GM21390 (cell line): Measurements from ENCODE around the gene ABCB1.
A peak's percentile ranks its signal among the peaks of the same experiment; 100 is the strongest.

Source experiments
- ATAC-seq: cut with Tn5 transposase; IDR thresholded peaks from one replicate; pipeline ENCODE4 v1.9.1; 2021; ENCODE audit not compliant: unreplicated experiment

Gene ABCB1

DNA sequence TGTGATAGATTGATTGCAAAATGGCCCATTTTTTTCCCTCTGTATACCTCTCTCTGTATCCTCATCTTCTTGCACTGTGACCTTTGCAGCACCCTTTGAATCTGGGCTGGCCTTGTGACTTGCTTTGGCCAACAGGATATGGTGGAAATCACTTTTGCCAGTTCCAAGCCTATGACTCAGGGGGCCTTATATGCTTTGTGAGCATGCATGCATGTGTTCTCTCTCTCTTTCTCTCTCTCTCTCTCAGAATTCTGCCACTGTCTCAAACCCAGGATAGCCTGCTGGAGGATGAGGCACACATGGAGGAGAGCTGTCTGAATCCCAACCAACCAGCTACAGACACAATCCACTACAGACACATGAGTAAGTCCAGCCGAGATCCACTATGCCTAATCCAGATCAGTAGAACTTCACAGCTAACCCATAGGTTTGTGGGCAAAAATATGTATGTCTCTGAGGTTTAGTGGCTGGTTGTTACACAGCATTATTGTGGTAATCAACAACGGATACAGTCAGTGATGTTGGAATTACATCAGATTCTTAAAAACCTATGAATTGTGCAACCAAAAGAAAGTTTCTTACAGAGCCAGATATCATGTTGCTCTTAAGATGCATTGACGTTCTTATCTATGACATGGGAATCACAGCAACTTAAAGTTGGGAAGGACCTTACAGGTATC, 83.4 kb downstream of the ABCB1 start:
- no peak for ATAC-seq

DNA sequence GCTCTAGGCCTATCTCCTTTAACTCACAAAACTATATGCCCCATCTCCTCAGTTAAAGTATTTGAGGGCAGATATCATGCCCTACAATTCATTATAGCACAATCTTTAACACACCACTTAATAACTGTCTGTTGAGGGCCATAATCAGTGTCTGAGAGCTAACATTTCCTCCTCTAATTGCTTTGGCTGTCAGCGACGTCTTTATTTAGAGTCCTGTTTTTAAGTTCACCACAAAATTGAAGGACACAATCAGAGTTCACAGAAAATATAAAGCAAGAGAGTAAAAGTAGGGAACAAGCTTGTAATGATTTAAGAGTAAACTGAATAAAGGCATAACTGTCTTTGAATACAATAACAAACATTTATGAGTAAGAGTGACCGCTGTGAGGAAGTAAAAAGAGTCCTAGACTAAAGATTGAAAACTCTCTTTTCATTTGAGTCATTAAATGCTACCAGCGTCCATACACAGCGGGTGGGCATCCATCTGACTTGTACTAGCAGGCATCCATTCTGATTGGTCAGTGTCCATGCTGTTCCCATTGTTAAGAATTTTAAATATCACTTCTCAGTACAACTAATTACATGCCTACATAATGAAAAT, 86.8 kb downstream of the ABCB1 start:
- ATAC-seq: no peak

DNA sequence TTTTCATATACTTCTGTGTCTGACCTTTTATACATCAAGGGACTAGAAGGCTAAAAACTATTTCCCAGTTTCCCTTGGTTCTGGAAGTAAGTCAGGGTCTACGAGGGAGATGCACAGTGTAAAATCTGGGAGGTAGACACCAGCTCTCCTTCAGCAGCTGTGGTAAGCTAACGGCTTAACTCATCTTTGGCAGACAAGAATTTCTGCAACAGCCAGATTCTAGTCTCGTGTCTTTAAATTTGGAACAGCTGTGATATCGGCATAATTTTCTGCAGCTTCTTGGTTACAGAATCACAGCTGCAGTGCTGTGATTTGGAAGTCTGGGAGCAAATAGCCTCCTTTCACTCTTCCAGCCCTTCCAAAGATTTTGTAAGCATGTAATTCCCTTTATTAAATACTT, 87.8 kb downstream of the ABCB1 start:
- ATAC-seq: no peak

DNA sequence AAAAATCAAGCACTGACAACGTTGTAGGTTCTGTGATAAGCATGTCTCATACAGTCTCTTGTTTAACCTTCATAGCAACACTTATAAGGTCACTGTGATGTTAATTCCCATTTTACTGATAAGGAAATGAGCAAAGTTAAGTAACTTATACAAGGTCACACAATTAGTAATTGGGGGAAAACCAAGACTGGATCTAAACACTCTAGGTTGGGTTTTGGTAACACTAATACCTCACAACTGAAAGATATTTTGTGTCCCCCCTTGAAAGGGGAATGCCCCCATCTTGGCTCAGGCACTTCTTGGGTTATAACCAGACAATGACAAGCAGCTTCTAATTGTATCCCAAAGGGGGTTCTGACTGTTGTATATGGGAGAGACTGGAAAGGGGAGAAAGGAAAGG, 89.2 kb downstream of the ABCB1 start:
- ATAC-seq: no peak

DNA sequence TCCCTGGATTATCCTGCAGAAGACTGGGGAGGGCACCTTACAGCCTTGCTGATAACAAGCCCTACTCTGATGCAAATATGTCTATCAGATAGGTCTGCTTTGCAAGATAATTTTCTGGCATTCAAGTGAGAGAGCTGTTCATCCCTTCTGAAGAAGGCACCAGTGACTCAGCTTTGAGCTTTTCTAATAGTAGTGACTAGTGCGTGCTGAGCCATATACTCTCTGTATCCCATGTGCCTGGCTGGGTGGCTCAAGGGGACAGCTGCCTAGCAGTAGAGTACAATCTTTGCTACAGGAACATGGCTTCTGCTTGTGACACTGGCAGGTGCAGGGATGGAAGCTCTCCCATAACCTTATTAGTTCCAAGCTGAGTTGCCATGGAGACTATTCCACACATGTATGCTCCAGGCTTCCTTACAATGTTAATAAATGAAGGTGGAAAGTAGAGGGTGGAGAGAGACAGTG, 90.2 kb downstream of the ABCB1 start:
- no peak for ATAC-seq

- no peak for ATAC-seq
Measured at GRCh38 chr7:87507446-87507845, 93.2 kb downstream of the ABCB1 start.

- ATAC-seq: no peak
Measured at GRCh38 chr7:87506246-87507180, 94.2 kb downstream of the ABCB1 start.

DNA sequence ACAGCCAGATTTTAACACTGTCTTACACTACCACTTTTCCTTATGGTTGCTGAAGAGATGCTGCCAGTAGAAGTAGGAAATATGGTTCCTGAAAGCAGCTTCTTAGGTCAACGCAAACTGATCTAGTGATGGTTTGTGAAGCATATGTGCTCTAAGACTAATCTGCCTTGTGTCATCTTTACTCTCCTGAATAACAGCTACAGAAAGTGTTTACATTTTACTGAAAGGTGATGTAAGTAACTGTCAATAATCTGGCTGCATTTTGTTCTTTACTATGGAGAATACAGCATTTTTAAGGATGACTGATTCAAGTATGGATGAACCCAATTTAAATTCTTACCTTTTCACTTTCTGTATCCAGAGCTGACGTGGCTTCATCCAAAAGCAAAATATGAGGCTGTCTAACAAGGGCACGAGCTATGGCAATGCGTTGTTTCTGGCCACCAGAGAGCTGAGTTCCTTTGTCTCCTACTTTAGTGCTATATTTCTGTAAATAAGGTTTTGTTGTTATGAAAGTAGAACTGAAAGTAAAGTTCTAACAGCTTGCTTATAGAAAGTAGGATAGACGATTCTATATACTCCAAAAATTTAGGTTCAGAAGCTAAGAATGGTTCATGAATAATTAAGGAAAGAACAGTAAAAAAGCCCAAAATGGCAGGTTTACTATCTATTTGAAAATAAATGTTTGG, 95.0 kb downstream of the ABCB1 start:
- no peak for ATAC-seq

DNA sequence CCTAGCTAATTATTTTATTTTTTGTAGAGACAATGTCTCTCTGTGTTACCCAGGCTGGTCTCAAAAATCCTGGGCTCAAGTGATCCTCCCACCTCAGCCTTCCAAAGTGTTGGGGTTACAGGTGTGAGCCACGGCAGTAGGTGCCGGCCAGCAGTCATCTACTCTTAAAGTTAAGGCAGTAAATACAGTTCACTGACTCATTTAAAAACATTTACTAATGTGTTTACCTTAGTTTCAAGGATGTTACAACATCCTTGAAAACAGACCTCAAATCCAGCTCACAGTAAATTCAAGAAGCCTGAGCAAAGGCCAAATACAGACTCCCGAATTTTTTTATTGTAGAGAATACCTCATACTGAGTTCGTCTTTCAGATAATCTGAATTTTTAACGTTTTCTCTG, 95.6 kb downstream of the ABCB1 start:
- ATAC-seq: no peak

DNA sequence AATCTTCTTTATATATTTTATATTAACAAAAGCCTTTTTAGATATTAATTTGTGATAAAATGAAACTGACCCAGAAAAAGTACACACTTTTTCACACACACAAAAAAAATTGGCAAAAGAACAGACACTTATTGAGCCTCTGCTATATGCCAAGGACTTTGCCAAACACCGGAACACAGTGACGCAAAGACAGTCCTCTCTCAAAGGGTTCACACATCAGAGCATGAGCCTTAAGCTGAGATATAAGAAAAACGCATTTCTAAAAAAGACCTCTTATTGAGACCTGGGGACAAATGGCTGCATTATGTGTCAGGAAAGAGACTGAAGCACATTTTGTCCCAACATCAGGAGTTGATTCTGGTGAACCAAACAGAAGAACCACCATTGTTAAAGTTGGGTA, 101.2 kb downstream of the ABCB1 start:
- ATAC-seq: no peak

- ATAC-seq: no peak
Measured at GRCh38 chr7:87498893-87499292, 101.8 kb downstream of the ABCB1 start.

- ATAC-seq: no peak
Measured at GRCh38 chr7:87497482-87497881, 103.2 kb downstream of the ABCB1 start.

GRCh38 chr7:87495366-87495765, 105.3 kb downstream of the ABCB1 start:
- ATAC-seq: no peak

DNA sequence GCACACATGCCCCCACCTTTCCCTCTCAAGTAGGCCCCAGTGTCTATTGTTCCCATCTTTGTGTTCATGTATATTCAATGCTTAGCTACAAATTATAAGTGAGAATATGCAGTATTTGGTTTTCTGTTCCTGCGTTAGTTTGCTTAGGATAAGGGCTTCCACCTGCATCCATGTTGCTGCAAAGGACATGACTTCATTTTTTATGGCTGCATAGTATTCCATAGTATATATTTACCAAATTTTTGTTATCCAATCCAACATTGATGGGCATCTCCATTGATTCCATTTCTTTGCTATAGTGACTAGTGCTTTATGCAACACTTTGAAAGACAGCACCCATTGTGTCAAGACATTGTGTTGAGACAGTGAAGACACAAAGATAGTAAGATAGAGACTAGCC, 106.2 kb downstream of the ABCB1 start:
- ATAC-seq: no peak

DNA sequence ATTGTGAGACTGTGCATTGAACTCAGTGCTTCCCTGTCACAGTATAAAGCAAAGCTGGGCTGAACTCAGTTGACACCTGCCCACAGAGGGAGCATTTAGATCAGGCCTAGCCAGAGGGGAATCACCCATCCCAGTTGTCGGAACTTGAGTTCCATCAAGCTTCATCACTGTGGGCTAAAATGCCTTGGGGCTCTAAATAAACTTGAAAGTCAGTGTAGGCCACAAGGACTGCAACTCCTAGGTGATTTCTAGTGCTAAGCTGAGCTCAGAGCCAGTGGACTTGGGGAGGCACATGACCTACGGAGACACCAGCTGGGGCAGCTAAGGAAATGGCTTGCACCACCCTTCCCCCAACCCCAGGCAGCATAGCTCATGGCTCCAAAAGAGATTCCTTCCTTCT, 117.6 kb downstream of the ABCB1 start:
- ATAC-seq: no peak

GRCh38 chr7:87482115-87482514, 118.6 kb downstream of the ABCB1 start:
- ATAC-seq: no peak

- ATAC-seq: no peak
Measured at GRCh38 chr7:87480386-87480785, 120.3 kb downstream of the ABCB1 start.

- ATAC-seq: no peak
Measured at GRCh38 chr7:87479951-87480350, 120.7 kb downstream of the ABCB1 start.

DNA sequence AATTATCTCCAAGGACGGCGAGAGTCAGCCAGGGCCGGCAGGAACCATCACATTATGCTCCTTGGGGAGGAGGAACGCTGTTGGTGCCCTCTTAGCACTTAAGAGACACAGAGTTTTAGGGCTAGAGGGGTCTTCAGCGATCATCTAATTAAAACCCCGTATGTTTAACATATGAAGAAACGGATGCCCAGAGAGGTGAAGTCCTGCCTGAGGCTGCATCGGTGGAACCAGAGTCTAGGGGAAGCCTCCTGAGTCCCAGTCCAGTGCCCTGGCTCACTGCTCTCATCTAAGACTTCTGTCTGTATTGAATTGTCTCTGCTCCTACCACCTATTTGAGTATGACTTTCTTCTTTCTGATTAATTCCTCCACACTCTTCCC, 124.5 kb downstream of the ABCB1 start:
- no peak for ATAC-seq

- ATAC-seq: peak; percentile 26
Measured at GRCh38 chr7:87475359-87476178, 125.1 kb downstream of the ABCB1 start, which contains the start of gene ABCB4. TSS of gene ABCB4 (minus strand) at chr7:87475680. CDS start at chr7:87475465, 215 bp downstream.
